HG02588 (cell line): ENCODE data around the gene RAB7A.
A peak's percentile ranks its signal among the peaks of the same experiment; 100 is the strongest.
"Not testable (repeated sequence)": the region's sequence is repeated elsewhere in the genome, so short reads cannot be mapped to it uniquely, and the experiment has no call there.

Source experiments
- ATAC-seq: cut with Tn5 transposase; IDR thresholded peaks from one replicate; pipeline ENCODE4 v1.9.1; 2021; ENCODE audit warnings: mild to moderate bottlenecking, moderate library complexity; ENCODE audit not compliant: unreplicated experiment

The RAB7A gene

DNA sequence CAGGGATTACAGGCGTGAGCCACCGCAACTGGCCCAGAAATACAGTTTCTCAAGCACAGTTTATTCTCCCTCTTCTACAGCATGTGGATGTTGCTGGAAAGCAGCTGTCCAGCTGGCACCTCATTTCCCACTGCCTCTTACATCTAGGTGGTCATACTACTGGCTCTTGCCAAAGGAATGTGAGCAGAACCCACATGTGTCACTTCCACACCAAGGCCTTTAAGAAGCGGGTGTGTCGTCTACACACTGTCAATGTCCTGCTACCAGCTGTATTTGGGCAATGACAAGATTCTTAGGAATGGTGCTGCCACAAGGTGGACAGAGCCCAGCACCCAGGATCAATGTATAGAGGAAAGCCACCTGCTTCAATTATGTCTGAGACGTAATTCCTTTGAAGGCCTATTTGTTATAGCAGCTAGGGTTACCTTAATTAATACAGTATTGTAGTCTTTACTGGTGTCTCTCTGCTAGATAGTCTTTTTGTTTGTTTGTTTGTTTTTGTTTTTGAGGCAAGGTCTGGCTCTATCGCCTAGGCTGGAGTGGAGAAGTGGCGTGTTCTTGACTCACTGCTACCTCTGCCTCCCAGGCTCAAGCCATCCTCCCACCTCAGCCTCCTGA, 15.1 kb upstream of the RAB7A start:
- ATAC-seq = no peak

DNA sequence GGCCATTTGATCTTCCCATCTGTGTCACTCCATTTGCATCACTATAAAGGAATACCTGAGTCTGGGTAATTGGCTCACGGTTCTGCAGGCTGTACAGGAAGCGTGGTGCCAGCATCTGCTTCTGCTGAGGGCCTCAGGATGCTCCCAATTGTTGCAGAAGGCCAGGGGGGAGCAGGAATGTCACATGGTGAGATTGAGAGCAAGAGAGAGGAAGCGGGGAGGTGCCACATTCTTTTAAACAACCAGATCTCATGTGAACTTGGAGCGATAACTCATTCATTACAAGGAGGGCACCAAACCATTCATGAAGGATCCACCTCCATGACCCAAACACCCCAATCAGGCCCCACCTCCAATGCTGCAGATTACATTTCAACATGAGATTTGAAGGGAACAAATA, 13.1 kb upstream of the RAB7A start:
- no peak for ATAC-seq

DNA sequence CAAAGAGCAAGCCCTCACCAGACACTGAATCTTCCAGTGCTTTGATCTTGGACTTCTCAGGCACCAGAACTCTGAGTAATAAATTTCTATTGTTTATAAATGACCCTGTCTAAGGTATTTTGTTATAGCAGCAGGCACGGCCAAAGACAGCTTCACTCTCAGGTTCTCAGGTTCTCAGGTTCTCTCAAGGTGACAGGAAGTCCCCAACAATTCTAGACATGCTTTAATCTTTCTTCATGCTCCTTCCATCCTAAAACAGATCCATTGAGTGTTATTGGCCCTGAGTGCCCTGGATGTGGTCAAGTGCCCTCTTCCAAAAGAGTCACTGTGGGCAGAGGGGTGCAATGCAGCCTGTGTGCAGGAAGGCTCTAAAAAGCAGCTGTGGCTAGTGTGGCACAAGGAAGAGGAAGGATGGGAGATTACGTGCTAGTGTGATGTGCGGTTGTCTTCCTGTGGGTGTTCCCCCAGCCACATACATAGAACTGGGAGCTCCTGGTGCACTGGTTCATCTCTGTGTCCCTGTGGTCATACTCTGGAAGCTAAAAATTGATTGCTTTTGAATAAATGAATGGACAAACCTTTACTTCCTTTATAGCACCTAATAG, 11.0 kb upstream of the RAB7A start:
- no peak for ATAC-seq

DNA sequence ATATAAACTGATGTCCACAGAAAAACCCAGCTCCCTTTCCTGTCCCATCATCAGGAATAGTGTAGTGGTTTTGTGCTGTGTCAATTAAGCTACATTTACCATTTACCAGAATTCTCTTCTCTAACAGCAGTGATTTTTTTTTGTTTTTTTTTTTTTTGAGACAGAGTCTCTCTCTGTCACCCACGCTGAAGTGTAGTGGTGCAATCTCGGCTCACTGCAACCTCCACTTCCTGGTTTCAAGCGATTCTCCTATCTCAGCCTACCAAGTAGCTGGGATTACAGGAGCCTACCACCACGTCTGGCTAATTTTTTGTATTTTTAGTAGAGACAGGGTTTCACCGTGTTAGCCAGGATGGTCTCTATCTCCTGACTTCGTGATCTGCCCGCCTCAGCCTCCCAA, 7.1 kb upstream of the RAB7A start:
- not testable (repeated sequence) for ATAC-seq

DNA sequence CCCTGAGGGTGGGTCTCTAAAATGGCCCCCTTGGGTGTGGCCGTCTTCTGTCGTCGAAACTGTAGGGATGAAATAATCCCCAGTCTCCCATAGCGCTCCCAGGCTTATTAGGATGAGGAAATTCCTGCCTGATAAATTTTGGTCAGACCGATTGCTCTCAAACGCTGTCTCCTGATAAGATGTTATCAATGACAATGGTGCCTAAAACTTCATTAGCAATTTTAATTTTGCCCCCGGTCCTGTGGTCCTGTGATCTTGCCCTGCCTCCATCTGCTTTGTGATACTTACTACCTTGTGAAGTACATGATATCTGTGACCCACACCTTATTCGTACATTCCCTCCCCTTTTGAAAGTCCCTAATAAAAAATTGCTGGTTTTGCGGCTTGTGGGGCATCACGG, 5.1 kb upstream of the RAB7A start:
- no peak for ATAC-seq

DNA sequence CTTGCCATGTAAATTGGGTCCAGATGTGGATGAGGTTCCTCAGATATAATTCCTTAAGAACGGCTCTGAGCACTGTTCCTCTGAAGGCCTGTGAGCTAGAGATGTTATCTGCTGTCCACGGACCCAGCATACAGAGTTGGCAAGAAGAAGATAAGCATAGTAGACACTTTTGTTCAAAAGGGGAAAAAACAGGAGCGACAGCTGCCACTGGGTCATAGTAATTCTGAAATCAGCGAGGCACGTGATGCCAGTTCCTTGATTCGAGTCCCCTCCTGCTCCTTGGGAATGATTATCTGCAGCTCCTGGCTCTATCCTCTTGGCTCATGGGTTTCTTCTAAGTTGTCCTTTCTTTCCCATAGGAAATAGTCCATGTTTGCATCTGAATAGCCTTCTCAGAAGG, 2.5 kb upstream of the RAB7A start:
- no peak for ATAC-seq

DNA sequence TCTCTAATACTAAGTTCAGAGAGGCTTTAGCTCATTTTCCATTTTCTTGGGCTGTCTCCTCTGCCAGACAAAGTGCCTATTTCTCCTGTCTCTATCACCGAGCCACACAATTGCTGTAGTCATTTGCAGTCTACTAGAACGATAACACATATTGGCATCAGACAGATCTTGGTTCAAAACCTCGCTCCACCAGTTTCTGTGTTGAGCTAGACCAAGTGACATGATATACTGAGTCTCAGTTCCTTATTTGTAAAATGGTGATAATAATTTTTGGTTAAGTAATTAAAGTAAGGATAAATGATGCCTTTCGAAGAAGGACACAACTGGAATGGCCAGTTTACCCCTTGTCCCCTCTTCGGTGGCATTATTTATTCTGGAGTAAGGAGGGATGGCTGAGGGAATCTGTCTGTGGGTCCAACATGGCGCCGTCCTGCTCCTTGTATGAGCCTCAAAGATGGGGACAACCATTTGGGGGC, 398 bp upstream of the RAB7A start:
- ATAC-seq = peak; percentile 16

DNA sequence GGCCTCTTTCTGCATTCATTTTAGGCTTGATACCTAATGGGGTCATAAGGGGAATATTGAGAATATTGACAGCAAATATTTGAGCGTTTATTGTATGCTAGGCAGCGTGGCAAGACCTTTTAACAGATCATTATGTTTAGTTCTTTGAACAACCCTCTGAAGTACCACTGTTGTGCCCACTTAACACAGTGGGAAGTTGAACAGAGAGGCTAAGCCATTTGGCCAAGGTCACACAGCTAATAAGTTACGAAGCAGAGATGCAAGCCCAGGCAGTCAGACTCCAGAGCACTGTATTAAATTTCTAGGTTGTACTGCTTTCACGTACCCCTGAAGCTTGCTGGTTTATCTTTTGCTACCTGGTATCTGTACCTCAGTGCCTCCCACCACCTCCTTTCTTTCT, 1.1 kb downstream of the RAB7A start:
- no peak for ATAC-seq

DNA sequence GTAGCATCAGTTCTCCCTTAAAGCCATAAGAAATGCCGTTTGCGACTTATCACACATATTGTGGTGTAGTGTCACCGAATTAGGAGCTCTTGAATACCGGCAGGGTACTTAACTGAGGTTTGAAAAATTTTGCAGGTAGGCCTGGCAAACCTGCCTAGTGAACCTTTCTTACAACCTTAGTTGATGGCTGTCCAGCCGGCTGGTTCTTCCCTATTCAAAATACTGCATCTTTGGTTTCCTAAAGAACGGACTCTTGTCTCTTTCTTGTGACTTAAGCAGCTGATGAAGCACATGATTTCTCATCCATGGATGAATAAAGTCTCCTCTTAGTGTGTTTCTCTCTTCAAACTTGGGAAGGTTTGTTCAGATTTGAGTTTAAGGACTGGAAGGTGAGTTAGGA, 1.5 kb downstream of the RAB7A start:
- no peak for ATAC-seq

DNA sequence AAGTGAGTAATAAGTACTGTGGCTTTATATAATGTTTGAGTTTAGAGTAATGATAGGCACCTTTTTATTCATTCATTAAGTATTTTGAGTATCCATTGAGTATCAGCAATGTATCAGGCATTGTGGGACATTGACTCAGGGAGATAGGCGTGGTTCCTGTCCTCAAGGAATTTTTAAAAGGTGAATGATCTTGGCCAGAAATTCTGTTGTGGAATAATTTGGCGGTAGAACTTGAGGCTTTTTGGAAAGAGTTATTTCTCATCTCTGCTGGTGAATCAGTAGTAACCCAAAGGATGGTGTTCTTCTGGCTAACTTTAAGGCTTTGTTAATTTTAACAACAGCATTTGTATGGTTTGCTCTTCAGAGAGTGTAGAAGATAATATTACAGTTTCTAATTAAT, 2.0 kb downstream of the RAB7A start:
- ATAC-seq = no peak

DNA sequence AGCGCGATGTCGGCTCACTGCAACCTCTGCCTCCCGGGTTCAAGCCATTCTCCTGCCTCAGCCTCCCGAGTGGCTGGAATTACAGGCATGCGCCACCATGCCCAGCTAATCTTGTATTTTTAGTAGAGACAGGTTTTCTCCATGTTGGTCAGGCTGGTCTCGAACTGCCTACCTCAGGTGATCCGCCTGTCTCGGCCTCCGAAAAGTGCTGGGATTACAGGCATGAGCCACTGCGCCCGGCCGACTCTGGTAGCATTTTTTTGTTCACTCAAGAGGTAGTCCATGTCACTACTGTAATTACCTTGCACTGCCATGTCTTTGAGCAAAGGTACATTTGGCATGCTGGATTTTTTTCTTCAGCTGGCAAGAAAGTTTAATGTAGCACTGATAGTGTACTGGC, 2.5 kb downstream of the RAB7A start:
- not testable (repeated sequence) for ATAC-seq

DNA sequence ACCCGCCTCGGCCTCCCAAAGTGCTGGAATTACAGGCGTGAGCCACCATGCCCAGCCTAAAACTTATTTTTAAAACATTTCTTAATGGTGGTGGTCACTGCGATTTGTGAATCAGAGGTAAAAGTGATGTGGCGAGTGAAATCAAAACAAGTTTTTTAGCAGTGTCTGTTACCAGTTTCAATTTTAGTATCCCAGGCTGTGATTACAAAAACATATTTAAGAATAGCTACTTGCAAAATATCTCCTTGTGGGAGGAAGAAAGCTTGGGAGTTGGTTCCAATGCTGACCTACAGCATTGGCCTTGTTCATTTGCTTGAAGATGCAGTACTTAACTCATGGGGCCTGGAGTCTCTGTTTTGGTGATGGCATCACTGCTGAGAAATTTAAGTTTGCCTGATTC, 4.5 kb downstream of the RAB7A start:
- no peak for ATAC-seq

DNA sequence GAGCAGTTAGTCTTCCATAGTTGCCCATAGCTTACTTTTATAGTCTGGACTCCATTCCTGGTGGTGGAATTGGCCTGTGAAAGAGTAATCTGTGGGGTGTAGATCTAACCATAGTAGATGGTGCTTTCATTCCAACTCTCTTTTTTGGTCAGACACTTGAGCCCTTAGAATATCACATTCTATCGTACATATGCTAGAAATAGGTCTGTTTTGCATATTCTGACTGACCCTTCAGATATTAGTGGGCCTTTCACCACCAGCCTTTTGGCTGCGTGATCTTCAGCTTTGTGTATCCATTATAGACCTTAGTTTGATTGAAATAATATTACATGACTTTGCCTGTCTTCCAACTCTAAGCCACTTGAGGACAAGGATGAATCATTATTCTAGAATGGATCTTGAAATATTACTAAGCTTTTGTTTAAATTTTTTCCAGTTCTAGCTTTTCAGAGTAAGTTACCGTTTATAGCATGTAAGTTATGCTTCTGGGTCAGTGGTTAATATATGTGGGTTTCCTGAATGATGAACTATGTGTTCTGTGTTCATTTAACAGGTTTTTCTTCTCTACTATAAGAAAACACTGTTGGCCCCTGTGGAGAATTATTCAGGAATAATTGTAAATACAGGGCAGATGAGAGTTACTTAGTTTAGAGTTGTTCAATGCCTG, 8.7 kb downstream of the RAB7A start:
- no peak for ATAC-seq

DNA sequence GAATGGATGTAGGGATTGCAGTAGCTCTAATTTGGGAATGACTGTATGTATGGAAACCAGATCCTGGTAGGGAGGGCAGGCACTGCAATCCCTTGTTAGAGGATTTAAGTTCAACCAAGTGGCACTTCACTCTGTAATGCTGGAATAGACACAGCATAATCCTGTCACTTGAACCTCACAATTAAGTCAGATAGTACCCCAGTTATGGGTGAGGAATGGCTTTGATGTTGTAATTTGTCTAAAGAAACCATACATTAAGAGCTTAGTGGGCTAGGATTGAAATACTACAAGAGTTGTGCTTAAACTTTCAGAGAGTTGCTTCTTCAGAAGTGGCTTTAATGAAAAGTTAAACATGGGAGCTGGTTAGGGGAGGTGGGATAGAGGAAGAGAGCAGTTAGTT, 9.3 kb downstream of the RAB7A start:
- ATAC-seq = no peak

DNA sequence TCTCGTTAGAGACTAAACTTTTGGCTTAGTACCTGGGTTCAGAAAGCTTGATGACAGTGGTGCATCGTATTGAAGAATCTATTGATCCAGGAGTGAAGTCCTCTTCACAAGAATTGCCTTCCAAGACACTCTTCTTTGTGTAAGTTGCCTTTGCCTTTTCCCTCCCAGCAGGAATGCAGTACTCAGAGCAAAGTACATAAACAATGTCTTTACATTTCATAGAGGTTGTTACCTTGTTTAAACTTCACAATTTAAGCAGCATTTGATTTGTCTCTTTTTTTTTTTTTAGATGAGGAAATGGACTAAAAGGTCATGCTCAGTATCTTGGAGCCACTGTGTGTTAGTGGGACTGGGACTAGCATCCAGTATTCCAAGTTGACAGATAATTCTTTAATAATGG, 9.9 kb downstream of the RAB7A start:
- no peak for ATAC-seq

DNA sequence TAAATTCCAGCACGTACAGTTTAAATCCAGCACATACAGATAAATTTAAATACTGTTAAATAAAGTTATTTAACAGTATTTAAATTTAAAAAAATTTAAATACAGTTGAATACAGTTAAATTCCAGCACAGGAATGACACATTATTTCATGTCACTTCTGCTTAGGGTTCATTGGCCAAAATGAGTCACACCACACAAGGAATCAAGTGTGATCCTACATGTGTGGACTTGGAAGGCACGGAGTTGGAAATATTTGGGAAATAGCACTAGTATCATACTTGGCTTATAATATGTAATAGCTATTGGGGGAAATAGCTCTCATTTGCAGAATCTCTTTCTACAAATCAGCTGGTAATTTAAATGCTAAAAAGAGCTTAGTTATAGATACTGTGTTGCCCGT, 10.6 kb downstream of the RAB7A start:
- no peak for ATAC-seq

DNA sequence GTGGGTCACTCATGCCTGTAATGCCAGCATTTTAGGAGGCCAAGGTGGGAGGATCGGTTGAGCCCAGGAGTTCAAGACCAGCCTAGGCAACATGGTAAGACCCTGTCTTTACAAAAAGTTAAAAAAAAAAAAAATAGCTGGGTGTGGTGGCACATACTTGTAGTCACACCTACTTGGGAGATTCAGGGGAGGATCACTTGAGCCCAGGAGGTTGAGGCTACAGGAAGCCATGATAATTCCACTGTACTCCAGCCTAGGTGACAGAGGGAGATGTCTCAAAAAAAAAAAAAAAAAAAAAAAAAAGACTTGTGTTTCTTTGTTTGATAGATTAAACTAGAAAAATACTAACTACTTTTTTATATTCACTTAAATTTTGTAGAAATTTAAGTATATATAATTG, 14.6 kb downstream of the RAB7A start:
- no peak for ATAC-seq

DNA sequence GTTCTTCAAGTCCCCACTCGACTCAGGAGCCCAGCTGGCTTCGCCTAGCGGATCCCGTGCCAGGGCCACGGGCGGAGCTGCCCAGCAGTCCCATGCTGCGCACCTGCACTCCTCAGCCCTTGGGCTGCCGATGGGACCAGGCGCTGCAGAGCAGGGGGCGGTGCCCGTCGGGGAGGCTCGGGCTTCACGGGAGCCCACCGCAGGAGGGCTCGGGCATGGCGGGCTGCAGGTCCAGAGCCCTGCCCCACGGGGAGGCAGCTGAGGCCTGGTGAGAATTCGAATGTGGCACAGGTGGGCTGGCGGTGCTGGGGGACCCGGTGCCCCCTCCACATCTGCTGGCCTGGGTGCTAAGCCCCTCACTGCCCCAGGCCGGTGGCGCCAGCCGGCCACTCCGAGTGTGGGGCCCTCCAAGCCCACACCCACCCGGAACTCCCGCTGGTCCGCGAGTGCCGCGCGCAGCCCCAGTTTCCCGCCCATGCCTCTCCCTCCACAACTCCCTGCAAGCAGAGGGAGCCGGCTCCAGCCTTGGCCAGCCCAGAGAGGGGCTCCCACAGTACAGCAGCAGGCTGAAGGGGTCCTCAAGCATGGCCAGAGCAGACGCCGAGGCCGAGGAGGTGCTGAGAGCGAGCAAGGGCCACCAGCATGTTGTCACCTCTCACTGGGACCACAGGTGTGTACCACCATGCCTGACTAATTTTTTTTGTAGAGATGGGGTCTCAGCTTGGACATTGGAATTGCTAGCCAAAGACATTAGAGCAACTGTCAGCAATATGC, 17.0 kb downstream of the RAB7A start:
- ATAC-seq = no peak

DNA sequence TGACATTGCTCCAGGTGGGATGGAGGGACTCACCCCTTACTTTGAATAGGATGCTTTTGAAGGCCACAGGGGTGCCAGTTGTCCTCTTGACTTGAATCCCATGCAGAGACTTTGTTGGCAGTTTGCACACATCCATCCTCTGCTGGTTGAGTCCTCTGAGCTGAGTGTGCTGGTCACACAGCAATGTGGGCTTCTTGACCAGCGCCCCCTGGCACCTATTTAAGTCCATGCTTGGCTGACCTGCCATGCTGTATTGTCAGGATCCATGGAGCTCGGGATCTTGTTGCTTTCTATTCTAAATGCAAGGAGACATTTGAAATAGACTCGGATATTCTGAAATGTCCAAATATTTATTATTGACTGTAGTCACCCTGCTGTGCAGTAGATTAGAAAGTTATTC, 19.8 kb downstream of the RAB7A start:
- no peak for ATAC-seq

DNA sequence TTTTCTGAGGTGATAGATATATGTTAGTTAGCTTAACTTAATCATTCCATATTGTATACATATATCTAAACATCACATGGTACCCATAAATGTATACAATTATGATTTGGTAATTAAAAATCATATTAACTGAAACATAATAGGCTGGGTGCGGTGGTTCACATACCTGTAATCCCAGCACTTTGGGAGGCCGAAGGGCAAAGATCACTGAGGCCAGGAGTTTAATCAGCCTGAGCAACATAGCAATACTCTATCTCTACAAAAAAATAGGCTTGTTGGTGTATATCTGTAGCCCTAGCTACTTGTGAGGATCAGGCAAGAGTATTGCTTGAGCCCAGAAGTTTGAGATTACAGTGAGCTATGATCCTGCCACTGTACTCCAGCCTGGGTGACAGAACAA, 20.9 kb downstream of the RAB7A start:
- no peak for ATAC-seq

DNA sequence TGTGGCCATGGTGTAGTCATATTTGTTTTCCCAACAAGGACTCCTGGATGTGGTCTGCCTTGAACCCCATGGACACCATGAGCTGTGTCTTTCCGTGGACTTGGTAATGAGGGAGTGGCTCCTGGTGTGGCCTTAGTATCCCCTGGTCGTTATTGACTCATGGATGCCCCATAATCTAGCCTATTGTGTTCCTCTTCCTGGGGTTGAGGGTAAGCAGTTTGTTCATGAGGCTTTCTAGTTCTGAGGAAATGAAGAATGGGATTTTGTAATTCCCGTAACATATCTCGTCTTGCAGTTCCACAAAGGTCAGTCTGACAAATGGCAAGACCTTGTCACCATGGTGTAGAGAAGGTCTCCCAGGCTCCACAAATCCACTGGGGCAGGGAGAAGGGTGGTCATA, 22.6 kb downstream of the RAB7A start:
- no peak for ATAC-seq

DNA sequence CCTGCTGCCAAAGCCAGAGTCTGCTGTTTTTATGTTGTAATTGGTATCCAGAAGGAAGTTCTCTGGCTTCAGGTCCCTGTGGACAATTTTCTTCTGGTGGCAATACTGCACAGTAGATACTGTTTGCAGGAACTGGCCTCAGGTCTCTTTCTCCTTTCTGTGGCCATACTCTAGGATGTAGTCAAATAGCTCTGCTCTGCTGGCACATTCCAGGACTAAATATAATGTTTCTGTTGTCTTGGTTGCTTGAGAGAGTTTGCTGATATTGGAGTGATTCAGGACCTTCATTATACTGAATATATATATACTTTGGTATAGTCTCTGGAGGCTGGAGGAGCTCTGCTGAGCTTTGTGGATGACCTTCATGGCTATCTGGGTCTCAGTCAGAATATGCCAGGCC, 23.1 kb downstream of the RAB7A start:
- ATAC-seq = no peak
